SU-DHL-6 (cell line): ENCODE results near the gene GPR26.

ENCODE experiments used
- CTCF ChIP-seq: fragments of 200-600 bp; sonication (generic); IDR thresholded peaks from one replicate; pipeline ENCODE4 v1.5.1; 2017; ENCODE audit warnings: antibody characterized with exemption, mild to moderate bottlenecking, low read length, moderate library complexity; ENCODE audit not compliant: insufficient read depth, poor library complexity, severe bottlenecking
- EZH2phosphoT487 ChIP-seq: fragments of 200-600 bp; sonication (generic), shearing (Covaris generic); conservative IDR thresholded peaks from 2 replicates; pipeline ENCODE4 v1.6.1; 2018; ENCODE audit warnings: mild to moderate bottlenecking, antibody characterized with exemption, low read length, moderate library complexity, mixed read lengths

- TF ChIP-seq CTCF (no peak), EZH2phosphoT487 (no peak)
Measured at GRCh38 chr10:123655751-123656150, 10.4 kb upstream of the GPR26 start.
